Keratinocyte (primary cell): ENCODE data around the gene NOS1AP.

Experiments used
- EZH2 ChIP-seq: IDR thresholded peaks from one replicate; pipeline ENCODE4 v1.6.1; 2012; ENCODE audit warnings: inconsistent platforms, mild to moderate bottlenecking, low read length, moderate library complexity
- TF ChIP-seq, protein P1 (sequence below), 3 experiments: IDR thresholded peaks in 1 of 3; conservative IDR thresholded peaks in 1 of 3; optimal IDR thresholded peaks in 1 of 3; 2 replicates in 2 of 3; 3 replicates in 1 of 3; pipeline versions ENCODE3 to v1.5.1; 2011; ENCODE audit warnings: low read length in 3 of 3, mild to moderate bottlenecking in 3 of 3, moderate library complexity in 2 of 3, control low read depth in 1 of 3, inconsistent platforms in 1 of 3; ENCODE audit not compliant: insufficient read depth in 2 of 3; ENCODE audit errors: extremely low read depth in 1 of 3

DNA sequence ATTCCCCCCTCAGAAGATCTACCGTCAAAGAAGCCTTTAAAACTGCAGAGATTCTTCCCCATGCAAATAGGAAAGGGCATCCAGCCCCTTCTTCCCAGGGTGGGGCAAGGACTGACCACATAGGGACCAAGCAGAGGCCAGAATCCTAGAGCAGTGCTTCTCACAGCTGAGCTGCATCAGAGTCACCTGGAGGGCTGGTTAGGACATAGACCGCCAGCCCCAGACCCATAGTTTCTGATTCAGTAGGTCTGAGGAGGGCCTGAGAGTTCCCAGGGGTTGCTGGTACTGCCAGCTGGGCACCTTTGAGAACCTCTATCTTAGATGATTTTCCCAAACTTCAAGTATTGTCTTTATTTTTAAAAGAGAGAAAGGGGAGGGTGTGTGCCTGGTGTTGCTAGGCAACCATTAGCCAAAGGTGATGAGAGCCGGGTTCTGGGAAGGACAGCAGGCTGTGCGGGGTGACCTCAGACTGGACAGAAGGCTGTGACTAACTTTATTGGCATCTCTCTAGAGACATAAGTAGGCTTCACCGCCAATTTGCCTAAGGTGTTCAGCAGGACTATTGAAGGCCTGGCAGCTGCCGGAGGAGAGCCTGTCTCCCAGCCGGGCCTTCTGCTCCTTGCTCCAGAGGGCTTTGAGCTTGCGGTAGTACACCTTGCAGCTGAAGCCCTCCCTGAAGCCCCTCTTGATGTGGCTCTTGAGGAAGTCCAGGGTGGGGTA is 304.2 kb downstream of the NOS1AP start:
- TF ChIP-seq, protein P1, sequence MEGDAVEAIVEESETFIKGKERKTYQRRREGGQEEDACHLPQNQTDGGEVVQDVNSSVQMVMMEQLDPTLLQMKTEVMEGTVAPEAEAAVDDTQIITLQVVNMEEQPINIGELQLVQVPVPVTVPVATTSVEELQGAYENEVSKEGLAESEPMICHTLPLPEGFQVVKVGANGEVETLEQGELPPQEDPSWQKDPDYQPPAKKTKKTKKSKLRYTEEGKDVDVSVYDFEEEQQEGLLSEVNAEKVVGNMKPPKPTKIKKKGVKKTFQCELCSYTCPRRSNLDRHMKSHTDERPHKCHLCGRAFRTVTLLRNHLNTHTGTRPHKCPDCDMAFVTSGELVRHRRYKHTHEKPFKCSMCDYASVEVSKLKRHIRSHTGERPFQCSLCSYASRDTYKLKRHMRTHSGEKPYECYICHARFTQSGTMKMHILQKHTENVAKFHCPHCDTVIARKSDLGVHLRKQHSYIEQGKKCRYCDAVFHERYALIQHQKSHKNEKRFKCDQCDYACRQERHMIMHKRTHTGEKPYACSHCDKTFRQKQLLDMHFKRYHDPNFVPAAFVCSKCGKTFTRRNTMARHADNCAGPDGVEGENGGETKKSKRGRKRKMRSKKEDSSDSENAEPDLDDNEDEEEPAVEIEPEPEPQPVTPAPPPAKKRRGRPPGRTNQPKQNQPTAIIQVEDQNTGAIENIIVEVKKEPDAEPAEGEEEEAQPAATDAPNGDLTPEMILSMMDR (optimal IDR thresholded peaks at IDR 0.05 in 1 of 3, IDR thresholded peaks at IDR 0.05 in 1 of 3, conservative IDR thresholded peaks at IDR 0.05 in 1 of 3; ENCODE audit: extremely low read depth in 1 of 3, insufficient read depth in 2 of 3, low read length in 3 of 3): no peak
- no peak for TF ChIP-seq EZH2
